A673 (cell line): Measurements from ENCODE around the gene PLPPR3.
A peak's percentile ranks its signal among the peaks of the same experiment; 100 is the strongest.

ENCODE experiments used
- CTCF ChIP-seq: fragments of 300-800, 200-600 bp; sonication (generic); conservative IDR thresholded peaks from 2 replicates; pipeline ENCODE4 v1.5.1; 2017; ENCODE audit warnings: low read depth, mild to moderate bottlenecking, antibody characterized with exemption, low read length, moderate library complexity, mixed read lengths
- EZH2 ChIP-seq: fragments of 200-600 bp; sonication (generic); IDR thresholded peaks from 2 replicates; pipeline ENCODE4 v1.6.1; 2017; ENCODE audit warnings: borderline replicate concordance, low read depth, mild to moderate bottlenecking, mixed read lengths, antibody characterized with exemption, low read length; ENCODE audit not compliant: poor library complexity, severe bottlenecking

- TF ChIP-seq CTCF (peak; percentile 21; the same call in 1 of the 2 replicates), EZH2 (no peak)
Measured at GRCh38 chr19:799076-799881, 22.5 kb downstream of the PLPPR3 start.
